ENCODE data around the gene MTMR3. TPM values are rescaled to one million over a fixed set of nuclear protein-coding genes. Genes with fewer than 3 reads are reported as not detected.

Gene MTMR3
- total and polyA plus RNA-seq, 4 donors = 5.3 to 65.3 (median 37.2) TPM

GRCh38 chr22:30002861-30003486, 120.0 kb downstream of the MTMR3 start:
- H3K9me3 ChIP-seq (ENCODE audit: control insufficient read depth, low read length) = no peaks in the 10 kb centered on the region
- intact Hi-C loops (cut with DNase I) = loop anchor here (5.0 to 10.0 kb wide), 3 partner anchors 128 to 368 kb away; partner anchors contain the start of gene ASCC2 (in 1 of the 2)
- H3K27ac ChIP-seq (ENCODE audit: low read depth in 1 of 2, low read length in 2 of 2) = no peak overlapping the region
- no peaks in the 10 kb centered on the region for H3K27me3 ChIP-seq (ENCODE audit: control insufficient read depth in 1 of 2, insufficient read depth in 2 of 2, low read length in 1 of 2)
- ATAC-seq (ENCODE audit: low FRiP score) (no peak), DNase-seq (no peak)
- H3K4me3 ChIP-seq (ENCODE audit: low read length in 2 of 2) = no peak overlapping the region
- H3K36me3 ChIP-seq (ENCODE audit: control insufficient read depth in 1 of 2, insufficient read depth in 2 of 2, low read length in 1 of 2) = peaks cover 3 to 6% of the 10 kb centered on the region in 2 donors
- no peaks in the 10 kb centered on the region for H3K4me1 ChIP-seq (ENCODE audit: control insufficient read depth in 1 of 2, insufficient read depth in 2 of 2, low read length in 2 of 2)
- 73 to 76% methylated on average over 4 of the region's 4 CpGs for WGBS, 2 donors

- no peak for ATAC-seq (ENCODE audit: low FRiP score)
- WGBS, 2 donors = 31 to 34% methylated on average over 1 of the region's 1 CpG
- no peaks in the 10 kb centered on the region for H3K9me3 ChIP-seq (ENCODE audit: control insufficient read depth, low read length)
- intact Hi-C loops (cut with DNase I) = loop anchor here (5.0 to 10.0 kb wide), 3 partner anchors 129 to 369 kb away; partner anchors contain the start of gene ASCC2 (in 1 of the 2)
- no peak overlapping the region for H3K4me3 ChIP-seq (ENCODE audit: low read length in 2 of 2)
- H3K36me3 ChIP-seq (ENCODE audit: control insufficient read depth in 1 of 2, insufficient read depth in 2 of 2, low read length in 1 of 2) = peaks cover 6 to 7% of the 10 kb centered on the region in 2 donors
- DNase-seq = no peak
- no peak overlapping the region for H3K27ac ChIP-seq (ENCODE audit: low read depth in 1 of 2, low read length in 2 of 2)
- no peaks in the 10 kb centered on the region for H3K27me3 ChIP-seq (ENCODE audit: control insufficient read depth in 1 of 2, insufficient read depth in 2 of 2, low read length in 1 of 2)
- no peaks in the 10 kb centered on the region for H3K4me1 ChIP-seq (ENCODE audit: control insufficient read depth in 1 of 2, insufficient read depth in 2 of 2, low read length in 2 of 2)
Observed at GRCh38 chr22:30004101-30004500, 121.1 kb downstream of the MTMR3 start.

GRCh38 chr22:30004694-30005093, 121.7 kb downstream of the MTMR3 start:
- Histone ChIP-seq H3K4me1 (ENCODE audit: control insufficient read depth in 1 of 2, insufficient read depth in 2 of 2, low read length in 2 of 2) (no peaks in the 10 kb centered on the region), H3K9me3 (ENCODE audit: control insufficient read depth, low read length) (no peaks in the 10 kb centered on the region), H3K4me3 (ENCODE audit: low read length in 2 of 2) (no peak overlapping the region), H3K27me3 (ENCODE audit: control insufficient read depth in 1 of 2, insufficient read depth in 2 of 2, low read length in 1 of 2) (no peaks in the 10 kb centered on the region), H3K27ac (ENCODE audit: low read depth in 1 of 2, low read length in 2 of 2) (no peak overlapping the region), H3K36me3 (ENCODE audit: control insufficient read depth in 1 of 2, insufficient read depth in 2 of 2, low read length in 1 of 2) (peaks cover 6 to 7% of the 10 kb centered on the region in 2 donors)
- DNase-seq (no peak), ATAC-seq (ENCODE audit: low FRiP score) (no peak)
- intact Hi-C loops (cut with DNase I) = loop anchor here (5.0 to 10.0 kb wide), 3 partner anchors 130 to 370 kb away; partner anchors contain the start of gene ASCC2 (in 2 of the 2)
- 18 to 22% methylated on average over 4 of the region's 4 CpGs for WGBS, 2 donors

GRCh38 chr22:30005213-30005857, 122.4 kb downstream of the MTMR3 start:
- H3K36me3 ChIP-seq (ENCODE audit: control insufficient read depth in 1 of 2, insufficient read depth in 2 of 2, low read length in 1 of 2) = peaks cover 6 to 7% of the 10 kb centered on the region in 2 donors
- peak; percentile 87 for ATAC-seq (ENCODE audit: low FRiP score)
- WGBS, 2 donors = 29 to 39% methylated on average over 3 of the region's 3 CpGs
- intact Hi-C loops (cut with DNase I) = loop anchor here (5.0 to 10.0 kb wide), 3 partner anchors 131 to 371 kb away; partner anchors contain the start of gene ASCC2 (in 1 of the 2)
- H3K27me3 ChIP-seq (ENCODE audit: control insufficient read depth in 1 of 2, insufficient read depth in 2 of 2, low read length in 1 of 2) = no peaks in the 10 kb centered on the region
- DNase-seq = peak; percentile 66 to 85
- H3K4me1 ChIP-seq (ENCODE audit: control insufficient read depth in 1 of 2, insufficient read depth in 2 of 2, low read length in 2 of 2) = no peaks in the 10 kb centered on the region
- no peak overlapping the region for H3K4me3 ChIP-seq (ENCODE audit: low read length in 2 of 2)
- H3K27ac ChIP-seq (ENCODE audit: low read depth in 1 of 2, low read length in 2 of 2) = no peak overlapping the region
- H3K9me3 ChIP-seq (ENCODE audit: control insufficient read depth, low read length) = no peaks in the 10 kb centered on the region

GRCh38 chr22:30007361-30007760, 124.4 kb downstream of the MTMR3 start:
- intact Hi-C loops (cut with DNase I) = loop anchor here (5.0 to 10.0 kb wide), 3 partner anchors 133 to 373 kb away; partner anchors contain the start of gene ASCC2 (in 1 of the 2)
- H3K4me3 ChIP-seq (ENCODE audit: low read length in 2 of 2) = no peak overlapping the region
- no peaks in the 10 kb centered on the region for H3K9me3 ChIP-seq (ENCODE audit: control insufficient read depth, low read length)
- DNase-seq (no peak), ATAC-seq (ENCODE audit: low FRiP score) (no peak)
- H3K36me3 ChIP-seq (ENCODE audit: control insufficient read depth in 1 of 2, insufficient read depth in 2 of 2, low read length in 1 of 2) = peaks cover 4 to 7% of the 10 kb centered on the region in 2 donors
- H3K27ac ChIP-seq (ENCODE audit: low read depth in 1 of 2, low read length in 2 of 2) = no peak overlapping the region
- no peaks in the 10 kb centered on the region for H3K27me3 ChIP-seq (ENCODE audit: control insufficient read depth in 1 of 2, insufficient read depth in 2 of 2, low read length in 1 of 2)
- H3K4me1 ChIP-seq (ENCODE audit: control insufficient read depth in 1 of 2, insufficient read depth in 2 of 2, low read length in 2 of 2) = no peaks in the 10 kb centered on the region

- Histone ChIP-seq H3K9me3 (ENCODE audit: control insufficient read depth, low read length) (no peaks in the 10 kb centered on the region), H3K4me1 (ENCODE audit: control insufficient read depth in 1 of 2, insufficient read depth in 2 of 2, low read length in 2 of 2) (no peaks in the 10 kb centered on the region), H3K36me3 (ENCODE audit: control insufficient read depth in 1 of 2, insufficient read depth in 2 of 2, low read length in 1 of 2) (peaks cover 3 to 7% of the 10 kb centered on the region in 2 donors), H3K27ac (ENCODE audit: low read depth in 1 of 2, low read length in 2 of 2) (no peak overlapping the region), H3K4me3 (ENCODE audit: low read length in 2 of 2) (no peak overlapping the region), H3K27me3 (ENCODE audit: control insufficient read depth in 1 of 2, insufficient read depth in 2 of 2, low read length in 1 of 2) (no peaks in the 10 kb centered on the region)
- intact Hi-C loops (cut with DNase I) = loop anchor here (5.0 to 10.0 kb wide), 3 partner anchors 134 to 374 kb away; partner anchors contain the start of gene ASCC2 (in 1 of the 2)
- no peak for ATAC-seq (ENCODE audit: low FRiP score)
- 87 to 89% methylated on average over 2 of the region's 2 CpGs for WGBS, 2 donors
- no peak for DNase-seq
Observed at GRCh38 chr22:30008401-30008800, 125.4 kb downstream of the MTMR3 start.

GRCh38 chr22:30009478-30009877, 126.5 kb downstream of the MTMR3 start:
- Histone ChIP-seq H3K4me3 (ENCODE audit: low read length in 2 of 2) (no peak overlapping the region), H3K27me3 (ENCODE audit: control insufficient read depth in 1 of 2, insufficient read depth in 2 of 2, low read length in 1 of 2) (no peaks in the 10 kb centered on the region), H3K9me3 (ENCODE audit: control insufficient read depth, low read length) (no peaks in the 10 kb centered on the region), H3K4me1 (ENCODE audit: control insufficient read depth in 1 of 2, insufficient read depth in 2 of 2, low read length in 2 of 2) (no peaks in the 10 kb centered on the region), H3K27ac (ENCODE audit: low read depth in 1 of 2, low read length in 2 of 2) (no peak overlapping the region), H3K36me3 (ENCODE audit: control insufficient read depth in 1 of 2, insufficient read depth in 2 of 2, low read length in 1 of 2) (peaks cover 6 to 7% of the 10 kb centered on the region in 2 donors)
- DNase-seq (no peak), ATAC-seq (ENCODE audit: low FRiP score) (no peak)
- intact Hi-C loops (cut with DNase I) = loop anchor here (5.0 to 10.0 kb wide), 3 partner anchors 135 to 375 kb away; partner anchors contain the start of gene ASCC2 (in 1 of the 2)

GRCh38 chr22:30010789-30011405, 127.9 kb downstream of the MTMR3 start:
- Histone ChIP-seq H3K4me1 (ENCODE audit: control insufficient read depth in 1 of 2, insufficient read depth in 2 of 2, low read length in 2 of 2) (no peaks in the 10 kb centered on the region), H3K27ac (ENCODE audit: low read depth in 1 of 2, low read length in 2 of 2) (no peak overlapping the region), H3K4me3 (ENCODE audit: low read length in 2 of 2) (no peak overlapping the region), H3K36me3 (ENCODE audit: control insufficient read depth in 1 of 2, insufficient read depth in 2 of 2, low read length in 1 of 2) (peaks cover 7 to 8% of the 10 kb centered on the region in 2 donors), H3K27me3 (ENCODE audit: control insufficient read depth in 1 of 2, insufficient read depth in 2 of 2, low read length in 1 of 2) (no peaks in the 10 kb centered on the region), H3K9me3 (ENCODE audit: control insufficient read depth, low read length) (no peaks in the 10 kb centered on the region)
- intact Hi-C loops (cut with DNase I) = no loop called here
- ATAC-seq (ENCODE audit: low FRiP score) (no peak), DNase-seq (no peak)
- 62 to 67% methylated on average over 2 of the region's 2 CpGs for WGBS, 2 donors

Data from aorta (tissue), 5 donors.